H9 (cell line): ENCODE results near the gene TMEM235. TPM values are rescaled to one million over a fixed set of nuclear protein-coding genes. Genes with fewer than 3 reads are reported as not detected.

Source experiments
- DNase-seq: peaks from one replicate; pipeline ENCODE4 v3.0.0-alpha.2; 2017
- H2AFZ ChIP-seq: one replicate; pipeline ENCODE4 v1.6.1; 2013; ENCODE audit warnings: mild to moderate bottlenecking, low read length, control low read depth, moderate library complexity
- H2AK5ac ChIP-seq: 2 replicates; pipeline ENCODE4 v1.6.1; 2013; ENCODE audit warnings: low read length, control low read depth, mixed read lengths; ENCODE audit not compliant: insufficient read length
- H2BK120ac ChIP-seq: one replicate; pipeline ENCODE4 v1.6.1; 2013; ENCODE audit warnings: low read depth, mild to moderate bottlenecking, low read length, control low read depth, inconsistent platforms; ENCODE audit not compliant: poor library complexity, severe bottlenecking
- H2BK12ac ChIP-seq: 2 replicates; pipeline ENCODE4 v1.6.1; 2013; ENCODE audit warnings: low read length, control low read depth, mixed read lengths, low read depth; ENCODE audit not compliant: insufficient read length
- H2BK15ac ChIP-seq: 2 replicates; pipeline ENCODE4 v1.6.1; 2013; ENCODE audit warnings: low read depth, low read length, control low read depth
- H2BK20ac ChIP-seq: one replicate; pipeline ENCODE4 v1.6.1; 2013; ENCODE audit warnings: low read depth, mild to moderate bottlenecking, low read length, control low read depth, inconsistent platforms; ENCODE audit not compliant: poor library complexity, severe bottlenecking
- H2BK5ac ChIP-seq: 2 replicates; pipeline ENCODE4 v1.6.1; 2013; ENCODE audit warnings: low read length, control low read depth, mixed read lengths; ENCODE audit not compliant: insufficient read length
- H3K14ac ChIP-seq: 2 replicates; pipeline ENCODE4 v1.6.1; 2013; ENCODE audit warnings: low read length, control low read depth; ENCODE audit not compliant: insufficient read depth
- H3K18ac ChIP-seq: 2 replicates; pipeline ENCODE4 v1.6.1; 2013; ENCODE audit warnings: low read depth, mild to moderate bottlenecking, mixed read lengths, low read length, control low read depth; ENCODE audit not compliant: insufficient read length
- H3K23ac ChIP-seq: 2 replicates; pipeline ENCODE4 v1.6.1; 2013; ENCODE audit warnings: low read length, control low read depth, mixed read lengths, low read depth; ENCODE audit not compliant: insufficient read length
- H3K23me2 ChIP-seq: 2 replicates; pipeline ENCODE4 v1.6.1; 2013; ENCODE audit warnings: low read depth, mild to moderate bottlenecking, mixed read lengths, low read length, control low read depth; ENCODE audit not compliant: insufficient read length, poor library complexity, severe bottlenecking
- H3K27ac ChIP-seq: 2 replicates; pipeline ENCODE4 v1.5.1; 2013; ENCODE audit warnings: low read length, control low read depth, mixed read lengths, low read depth; ENCODE audit not compliant: insufficient read length
- H3K27me3 ChIP-seq: 2 replicates; pipeline ENCODE4 v1.6.1; 2013; ENCODE audit warnings: low read length, control low read depth, inconsistent platforms; ENCODE audit not compliant: insufficient read depth
- H3K4ac ChIP-seq: 2 replicates; pipeline ENCODE4 v1.6.1; 2013; ENCODE audit warnings: low read depth, mild to moderate bottlenecking, control low read depth, inconsistent platforms, low read length, moderate library complexity
- H3K4me1 ChIP-seq: 2 replicates; pipeline ENCODE4 v1.6.1; 2013; ENCODE audit warnings: low read length, control low read depth, inconsistent platforms; ENCODE audit not compliant: insufficient read depth
- H3K4me2 ChIP-seq: 2 replicates; pipeline ENCODE4 v1.6.1; 2013; ENCODE audit warnings: low read length, control low read depth, mixed read lengths; ENCODE audit not compliant: insufficient read length, insufficient read depth
- H3K56ac ChIP-seq: 2 replicates; pipeline ENCODE4 v1.6.1; 2013; ENCODE audit warnings: low read depth, mild to moderate bottlenecking, mixed read lengths, low read length, control low read depth; ENCODE audit not compliant: insufficient read length
- H3K79me1 ChIP-seq: 2 replicates; pipeline ENCODE4 v1.6.1; 2013; ENCODE audit warnings: low read depth, mild to moderate bottlenecking, moderate library complexity, low read length, control low read depth, inconsistent platforms; ENCODE audit not compliant: insufficient read depth, poor library complexity, severe bottlenecking
- H3K79me2 ChIP-seq: 2 replicates; pipeline ENCODE4 v1.6.1; 2013; ENCODE audit warnings: low read length, control low read depth, inconsistent platforms; ENCODE audit not compliant: insufficient read depth
- H3K9ac ChIP-seq: 2 replicates; pipeline ENCODE4 v1.6.1; 2013; ENCODE audit warnings: low read length, control low read depth, mixed read lengths; ENCODE audit not compliant: insufficient read length; ENCODE audit errors: extremely low read depth
- H3K9me3 ChIP-seq: one replicate; pipeline ENCODE4 v1.6.1; 2013; ENCODE audit warnings: low read depth, low read length, inconsistent platforms; ENCODE audit not compliant: control insufficient read depth
- H3T11ph ChIP-seq: one replicate; pipeline ENCODE4 v1.6.1; 2013; ENCODE audit warnings: mild to moderate bottlenecking, low read length, control low read depth, inconsistent platforms
- H4K20me1 ChIP-seq: one replicate; pipeline ENCODE4 v1.6.1; 2013; ENCODE audit not compliant: control insufficient read depth, insufficient read length, insufficient read depth
- H4K5ac ChIP-seq: 2 replicates; pipeline ENCODE4 v1.6.1; 2013; ENCODE audit warnings: low read depth, mild to moderate bottlenecking, mixed read lengths, low read length, control low read depth; ENCODE audit not compliant: insufficient read length
- H4K8ac ChIP-seq: replicated peaks from 2 replicates; pipeline ENCODE4 v1.6.1; 2013; ENCODE audit warnings: low read length, control low read depth, mixed read lengths, low read depth; ENCODE audit not compliant: insufficient read length
- H4K91ac ChIP-seq: 2 replicates; pipeline ENCODE4 v1.6.1; 2013; ENCODE audit warnings: low read depth, mild to moderate bottlenecking, moderate library complexity, mixed read lengths, low read length, control low read depth; ENCODE audit not compliant: insufficient read length
- H3K27ac Mint-ChIP-seq, 3 experiments: 2 replicates in 2 of 3; 3 replicates in 1 of 3; pipeline ENCODE4 v1.8.0; 2020 to 2021; ENCODE audit warnings: mixed read lengths in 3 of 3, mild to moderate bottlenecking in 1 of 3, moderate library complexity in 1 of 3
- H3K27me3 Mint-ChIP-seq: 2 replicates; pipeline ENCODE4 v1.8.0; 2021; ENCODE audit warnings: low read depth, mild to moderate bottlenecking, moderate library complexity, mixed read lengths
- H3K36me3 Mint-ChIP-seq, 3 experiments: 2 replicates in 2 of 3; 3 replicates in 1 of 3; pipeline ENCODE4 v1.8.0; 2020 to 2021; ENCODE audit warnings: low read depth in 3 of 3, mixed read lengths in 3 of 3; ENCODE audit not compliant: insufficient read depth in 1 of 3
- H3K4me1 Mint-ChIP-seq, 2 experiments: 2 replicates each; pipeline ENCODE4 v1.8.0; 2020; ENCODE audit warnings: mixed read lengths in 2 of 2
- H3K4me3 Mint-ChIP-seq, 2 experiments: 2 replicates in 1 of 2; 3 replicates in 1 of 2; pipeline ENCODE4 v1.8.0; 2020 to 2021; ENCODE audit warnings: mild to moderate bottlenecking in 2 of 2, mixed read lengths in 2 of 2, moderate library complexity in 1 of 2
- H3K9me3 Mint-ChIP-seq, 2 experiments: 2 replicates in 1 of 2; 3 replicates in 1 of 2; pipeline ENCODE4 v1.8.0; 2020; ENCODE audit warnings: mild to moderate bottlenecking in 2 of 2, mixed read lengths in 2 of 2, moderate library complexity in 1 of 2
- CTCF ChIP-seq: fragments of 200-600 bp; sonication (generic); conservative IDR thresholded peaks from 3 replicates; pipeline ENCODE4 v1.8.0; 2021; ENCODE audit warnings: antibody characterized with exemption, mild to moderate bottlenecking
- WGBS: extraction: QIAGEN DNeasy Blood & Tissue Kit; methylation state at CpG from one replicate; pipeline ENCODE4 v1.1.7; 2013; ENCODE audit warnings: missing lambda C conversion rate, low lambda C conversion rate, mixed read lengths; ENCODE audit not compliant: insufficient read length; ENCODE audit errors: extremely low coverage; 5-methylcytosine and 5-hydroxymethylcytosine counted together
- total RNA-seq: library from RNA; stranded (reverse); gene quantifications from 2 replicates; pipeline ENCODE4 v1.2.1, GENCODE V29; 2021

The TMEM235 gene
- total RNA-seq, 1 experiment from 2014 or later, result 0.28 TPM

GRCh38 chr17:78249074-78249817 is 17.8 kb downstream of the TMEM235 start:
- DNase-seq, result no peak
- H3K9me3 ChIP-seq, result no peaks in the 10 kb centered on the region
- no peak overlapping the region for H3K56ac ChIP-seq
- no CpG with 5 or more reads among the region's 16 CpGs for WGBS
- no peak overlapping the region for H3K4me3 Mint-ChIP-seq
- peaks cover 3% of the 10 kb centered on the region; the same call in 1 of the 2 replicates for H3K4me1 ChIP-seq
- no peaks in the 10 kb centered on the region for H4K20me1 ChIP-seq
- H2BK120ac ChIP-seq, result no peak overlapping the region
- no peak overlapping the region for H3K4ac ChIP-seq
- H2BK15ac ChIP-seq, result no peak overlapping the region
- H2BK12ac ChIP-seq, result no peak overlapping the region
- H3K27me3 Mint-ChIP-seq, result no peaks in the 10 kb centered on the region
- H3K23ac ChIP-seq, result no peak overlapping the region
- no peak overlapping the region for H3K14ac ChIP-seq
- no peak overlapping the region for H2AFZ ChIP-seq
- no peaks in the 10 kb centered on the region for H3K79me2 ChIP-seq
- no peak overlapping the region for H3K9ac ChIP-seq
- H2BK20ac ChIP-seq, result no peak overlapping the region
- no peak overlapping the region for H2BK5ac ChIP-seq
- H2AK5ac ChIP-seq, result no peak overlapping the region
- no peak overlapping the region for H3T11ph ChIP-seq
- H3K9me3 Mint-ChIP-seq, result peaks cover 7 to 10% of the 10 kb centered on the region in 2 experiments
- H4K5ac ChIP-seq, result no peak overlapping the region
- no peak for TF ChIP-seq CTCF
- H3K23me2 ChIP-seq, result no peaks in the 10 kb centered on the region
- H4K91ac ChIP-seq, result no peak overlapping the region
- H3K36me3 Mint-ChIP-seq, result peaks cover 2 to 5% (median 3%) of the 10 kb centered on the region in 3 experiments; a peak in 3 of 7 replicates
- H3K4me1 Mint-ChIP-seq, result peaks cover 18 to 37% of the 10 kb centered on the region in 2 experiments
- H3K27ac Mint-ChIP-seq, result no peak overlapping the region
- H3K27me3 ChIP-seq, result no peaks in the 10 kb centered on the region
- H4K8ac ChIP-seq, result no peak overlapping the region
- H3K27ac ChIP-seq, result no peak overlapping the region
- H3K4me2 ChIP-seq, result no peak overlapping the region
- no peak overlapping the region for H3K18ac ChIP-seq
- H3K79me1 ChIP-seq, result no peaks in the 10 kb centered on the region
